Kidney tubule cell (primary cell): ENCODE data around the gene MICU1.
A peak's percentile ranks its signal among the peaks of the same experiment; 100 is the strongest.
"Not testable (repeated sequence)": the region's sequence is repeated elsewhere in the genome, so short reads cannot be mapped to it uniquely, and the experiment has no call there.

ENCODE experiments used
- DNase-seq: peaks from one replicate; pipeline ENCODE4 v3.0.0-alpha.2; 2018; ENCODE audit warnings: low spot score

The MICU1 gene

GRCh38 chr10:72503694-72504438 lies 122.0 kb downstream of the MICU1 start:
- no peak for DNase-seq

GRCh38 chr10:72503241-72503640 lies 122.6 kb downstream of the MICU1 start:
- DNase-seq, result no peak

- no peak for DNase-seq
Measured at GRCh38 chr10:72502581-72502980, 123.3 kb downstream of the MICU1 start.

GRCh38 chr10:72499701-72500100 lies 126.2 kb downstream of the MICU1 start:
- DNase-seq, result no peak

GRCh38 chr10:72490951-72491350 lies 134.9 kb downstream of the MICU1 start:
- DNase-seq, result no peak

- DNase-seq, result no peak
Measured at GRCh38 chr10:72487521-72487920, 138.4 kb downstream of the MICU1 start.

GRCh38 chr10:72487116-72487515 lies 138.8 kb downstream of the MICU1 start:
- no peak for DNase-seq

GRCh38 chr10:72485701-72486100 lies 140.2 kb downstream of the MICU1 start:
- DNase-seq, result no peak

- no peak for DNase-seq
Measured at GRCh38 chr10:72484521-72484920, 141.4 kb downstream of the MICU1 start.

GRCh38 chr10:72483471-72483870 lies 142.4 kb downstream of the MICU1 start:
- no peak for DNase-seq

- no peak for DNase-seq
Measured at GRCh38 chr10:72480861-72481260, 145.0 kb downstream of the MICU1 start.

- no peak for DNase-seq
Measured at GRCh38 chr10:72477463-72477862, 148.4 kb downstream of the MICU1 start.

GRCh38 chr10:72472306-72472705 lies 153.6 kb downstream of the MICU1 start:
- no peak for DNase-seq

- DNase-seq, result no peak
Measured at GRCh38 chr10:72470666-72471065, 155.2 kb downstream of the MICU1 start.

GRCh38 chr10:72467064-72467463 lies 158.8 kb downstream of the MICU1 start:
- not testable (repeated sequence) for DNase-seq

- DNase-seq, result peak; percentile 14
Measured at GRCh38 chr10:72466018-72466417, 159.9 kb downstream of the MICU1 start.

- DNase-seq, result no peak
Measured at GRCh38 chr10:72464438-72464837, 161.4 kb downstream of the MICU1 start.

GRCh38 chr10:72462261-72462660 lies 163.6 kb downstream of the MICU1 start:
- DNase-seq, result peak; percentile 6

- no peak for DNase-seq
Measured at GRCh38 chr10:72461085-72461484, 164.8 kb downstream of the MICU1 start.

GRCh38 chr10:72460284-72460876 lies 165.5 kb downstream of the MICU1 start:
- DNase-seq, result no peak

- no peak for DNase-seq
Measured at GRCh38 chr10:72459301-72459700, 166.6 kb downstream of the MICU1 start.

- DNase-seq, result peak; percentile 49
Measured at GRCh38 chr10:72455889-72456595, 169.8 kb downstream of the MICU1 start.

GRCh38 chr10:72449941-72450441 lies 175.9 kb downstream of the MICU1 start:
- no peak for DNase-seq
